ENCODE measurements around the gene ABCC8. TPM values are rescaled to one million over a fixed set of nuclear protein-coding genes. Genes with fewer than 3 reads are reported as not detected.
A peak's percentile ranks its signal among the peaks of the same experiment; 100 is the strongest.

ABCC8 gene
- total RNA-seq, 6 experiments from 2014 or later, result 1.3 to 1.5 TPM; not detected in 4

DNA sequence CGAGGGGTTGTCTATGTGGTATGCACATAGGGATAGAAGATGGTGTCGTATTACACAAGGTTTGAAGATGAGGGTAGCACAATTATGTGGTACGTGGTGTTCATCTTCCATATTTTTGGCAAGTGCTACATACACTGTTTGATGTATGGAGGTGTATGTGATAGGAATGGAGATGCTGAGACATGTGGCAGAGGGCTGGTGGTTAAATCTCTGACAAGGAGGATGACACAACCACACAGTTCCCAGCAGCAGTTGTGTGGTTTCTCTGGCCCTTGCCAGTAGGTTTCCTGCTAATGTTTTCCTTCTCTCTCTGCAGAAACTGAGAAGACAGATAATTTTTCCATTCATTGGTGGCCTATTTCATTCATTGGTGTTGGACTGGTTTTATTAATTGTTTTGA lies 108.1 kb downstream of the ABCC8 start:
- 74% methylated on average over 3 of the region's 3 CpGs for WGBS (ENCODE audit: insufficient coverage, low coverage, low lambda C conversion rate, missing lambda C conversion rate)
- intact Hi-C loops (cut with DNase I), result no loop called here
- Histone ChIP-seq H3K27me3 (no peaks in the 10 kb centered on the region), H3K4me1 (no peaks in the 10 kb centered on the region), H3K36me3 (peaks cover 0 to 7% (median 0%) of the 10 kb centered on the region in 4 donors), H3K4me3 (no peak overlapping the region), H3K27ac (no peak overlapping the region), H3K9me3 (peaks cover 0 to 38% (median 6%) of the 10 kb centered on the region in 4 donors)
- DNase-seq (no peak), ATAC-seq (no peak)
- TF ChIP-seq POLR2A (IDR thresholded peaks at IDR 0.05) (no peak), CTCF (IDR thresholded peaks at IDR 0.05) (no peak)

DNA sequence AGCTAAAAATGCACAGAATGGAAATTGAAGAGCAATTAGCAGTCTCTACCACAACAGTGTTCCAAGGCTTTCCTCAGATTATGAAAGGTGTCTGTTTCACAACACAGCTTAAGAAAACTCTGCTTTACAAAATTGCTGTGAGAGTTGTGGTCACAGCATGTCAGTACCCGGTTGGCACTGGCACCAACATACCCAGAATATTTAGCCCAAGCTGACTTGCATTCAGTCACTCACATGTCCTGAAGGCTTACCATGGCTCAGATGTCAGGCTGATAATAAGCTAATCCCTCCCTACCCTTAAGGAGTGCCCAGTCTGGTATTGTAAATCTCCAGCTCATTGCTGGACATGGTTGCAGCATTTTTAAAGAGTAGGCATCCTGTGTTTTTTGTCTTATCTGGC lies 110.2 kb downstream of the ABCC8 start:
- ATAC-seq (no peak), DNase-seq (no peak)
- Histone ChIP-seq H3K4me1 (no peaks in the 10 kb centered on the region), H3K4me3 (no peak overlapping the region), H3K27ac (no peak overlapping the region), H3K27me3 (no peaks in the 10 kb centered on the region), H3K9me3 (peaks cover 0 to 23% (median 2%) of the 10 kb centered on the region in 4 donors), H3K36me3 (no peaks in the 10 kb centered on the region)
- 64% methylated on average over 1 of the region's 1 CpG for WGBS (ENCODE audit: insufficient coverage, low coverage, low lambda C conversion rate, missing lambda C conversion rate)
- intact Hi-C loops (cut with DNase I), result no loop called here
- no peak for TF ChIP-seq CTCF (IDR thresholded peaks at IDR 0.05)
- no peak for TF ChIP-seq POLR2A (IDR thresholded peaks at IDR 0.05)

- H3K4me3 ChIP-seq, result peak overlapping the region in 1 of 3 donors; percentile 65
- intact Hi-C loops (cut with DNase I), result no loop called here
- no peaks in the 10 kb centered on the region for H3K27me3 ChIP-seq
- no peak overlapping the region for H3K27ac ChIP-seq
- peak; percentile 50 to 69 (median 68) for TF ChIP-seq CTCF (IDR thresholded peaks at IDR 0.05)
- no peak for TF ChIP-seq POLR2A (IDR thresholded peaks at IDR 0.05)
- H3K36me3 ChIP-seq, result no peaks in the 10 kb centered on the region
- DNase-seq (peak in 1 of 3 donors; percentile 61), ATAC-seq (peak; percentile 60 to 61 (median 61))
- no peaks in the 10 kb centered on the region for H3K9me3 ChIP-seq
- H3K4me1 ChIP-seq, result peaks cover 0 to 31% (median 3%) of the 10 kb centered on the region in 4 donors
- WGBS (ENCODE audit: insufficient coverage, low coverage, low lambda C conversion rate, missing lambda C conversion rate), result 36% methylated on average over 3 of the region's 3 CpGs
Measured at GRCh38 chr11:17354601-17354991, 122.0 kb downstream of the ABCC8 start.

DNA sequence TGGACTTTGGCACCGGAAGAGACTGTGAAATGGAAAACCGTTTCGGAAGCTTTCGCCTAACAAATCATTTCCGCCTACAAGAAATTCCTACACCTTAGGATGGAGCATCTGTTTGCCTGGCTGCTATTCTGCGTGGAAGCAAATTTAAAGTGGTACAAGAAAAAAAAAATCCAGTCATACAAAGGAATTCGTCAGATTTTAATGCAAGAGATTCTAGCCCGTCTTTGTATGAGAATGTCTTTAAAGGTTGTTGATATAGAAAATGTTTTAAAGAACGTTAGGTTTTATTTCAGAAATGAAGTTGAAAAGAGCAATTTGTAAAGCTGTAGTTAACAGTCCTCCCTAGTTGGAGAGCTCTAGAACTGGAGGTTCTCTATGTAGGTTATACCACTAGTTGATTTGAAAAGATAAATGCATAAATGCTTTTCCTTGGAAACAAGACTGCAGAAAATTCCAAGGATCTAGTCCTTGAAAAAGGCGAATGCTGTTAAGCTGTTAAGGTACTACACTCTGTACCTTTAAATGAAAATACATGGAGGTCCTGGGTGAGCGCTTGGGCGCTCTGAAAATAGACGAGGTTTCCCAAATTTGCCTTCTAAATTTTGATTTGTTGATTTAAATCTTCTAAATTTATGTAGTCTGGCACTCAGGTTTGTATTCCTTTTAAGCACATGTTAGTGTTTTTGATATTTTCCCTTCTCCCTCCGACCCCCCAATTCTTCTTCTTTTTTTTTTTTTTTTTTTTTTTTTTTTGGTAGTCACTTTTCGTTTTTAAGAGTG lies 122.6 kb downstream of the ABCC8 start:
- Histone ChIP-seq H3K4me3 (peak overlapping the region; percentile 43 to 65 (median 53)), H3K27me3 (no peaks in the 10 kb centered on the region), H3K9me3 (no peaks in the 10 kb centered on the region), H3K4me1 (peaks cover 0 to 31% (median 3%) of the 10 kb centered on the region in 4 donors), H3K36me3 (no peaks in the 10 kb centered on the region), H3K27ac (peak overlapping the region in 2 of 3 donors; percentile 41 to 69)
- ATAC-seq, result no peak
- TF ChIP-seq POLR2A (IDR thresholded peaks at IDR 0.05) (peak; percentile 2), CTCF (IDR thresholded peaks at IDR 0.05) (no peak)
- WGBS (ENCODE audit: insufficient coverage, low coverage, low lambda C conversion rate, missing lambda C conversion rate), result 18% methylated on average over 10 of the region's 15 CpGs
- intact Hi-C loops (cut with DNase I), result no loop called here
- no peak for DNase-seq

All from right lobe of liver (tissue), 6 donors.